GM23338 (cell line): ENCODE measurements around the gene CYP24A1.

Experiments
- CREB1 ChIP-seq: fragments of 250-450 bp; sonication (Bioruptor Pico); IDR thresholded peaks from 2 replicates; pipeline ENCODE4 v1.5.0; 2020; ENCODE audit warnings: low read depth, mild to moderate bottlenecking, moderate library complexity
- ETS1 ChIP-seq: IDR thresholded peaks from 2 replicates; pipeline ENCODE4 v1.6.1; 2016; ENCODE audit warnings: antibody characterized with exemption
- EZH2 ChIP-seq: fragments of 200-600 bp; sonication (generic); IDR thresholded peaks from one replicate; pipeline ENCODE4 v1.8.0; 2017; ENCODE audit warnings: antibody characterized with exemption, mild to moderate bottlenecking, low read depth; ENCODE audit not compliant: unreplicated experiment
- EZH2phosphoT487 ChIP-seq: fragments of 200-600 bp; sonication (generic); IDR thresholded peaks from one replicate; pipeline ENCODE4 v1.8.1; 2018; ENCODE audit warnings: antibody characterized with exemption; ENCODE audit not compliant: unreplicated experiment
- JUNB ChIP-seq: IDR thresholded peaks from one replicate; pipeline ENCODE4 v1.6.1; 2016; ENCODE audit warnings: antibody characterized with exemption; ENCODE audit not compliant: unreplicated experiment
- NANOG ChIP-seq: IDR thresholded peaks from 2 replicates; pipeline ENCODE4 v1.6.1; 2016; ENCODE audit warnings: antibody characterized with exemption, borderline replicate concordance
- POLR2AphosphoS5 ChIP-seq: IDR thresholded peaks from 2 replicates; pipeline ENCODE4 v1.6.1; 2016; ENCODE audit warnings: antibody characterized with exemption, low read depth
- ZNF114 ChIP-seq: fragments of 250-450 bp; sonication (Bioruptor Pico); IDR thresholded peaks from 2 replicates; pipeline ENCODE4 v1.5.0; 2020; ENCODE audit warnings: mild to moderate bottlenecking, moderate library complexity
- ZNF462 ChIP-seq: fragments of 250-450 bp; sonication (Bioruptor Pico); IDR thresholded peaks from 2 replicates; pipeline ENCODE4 v1.5.0; 2020; ENCODE audit warnings: mild to moderate bottlenecking, moderate library complexity
- TF ChIP-seq, protein P1 (sequence below), 2 experiments: fragments of 200-600 bp in 1 of 2; sonication (generic) in 1 of 2; conservative IDR thresholded peaks; 2 replicates each; pipeline versions ENCODE4 v1.5.1 to v1.6.1; 2016 to 2017; ENCODE audit warnings: antibody characterized with exemption in 2 of 2, low read depth in 2 of 2, mild to moderate bottlenecking in 2 of 2, moderate library complexity in 1 of 2
- TF ChIP-seq, protein P2 (sequence below): IDR thresholded peaks from one replicate; pipeline ENCODE4 v1.6.1; 2018; ENCODE audit warnings: antibody characterized with exemption; ENCODE audit not compliant: unreplicated experiment

GRCh38 chr20:54184071-54184470, 10.3 kb upstream of the CYP24A1 start:
- TF ChIP-seq, protein P1, sequence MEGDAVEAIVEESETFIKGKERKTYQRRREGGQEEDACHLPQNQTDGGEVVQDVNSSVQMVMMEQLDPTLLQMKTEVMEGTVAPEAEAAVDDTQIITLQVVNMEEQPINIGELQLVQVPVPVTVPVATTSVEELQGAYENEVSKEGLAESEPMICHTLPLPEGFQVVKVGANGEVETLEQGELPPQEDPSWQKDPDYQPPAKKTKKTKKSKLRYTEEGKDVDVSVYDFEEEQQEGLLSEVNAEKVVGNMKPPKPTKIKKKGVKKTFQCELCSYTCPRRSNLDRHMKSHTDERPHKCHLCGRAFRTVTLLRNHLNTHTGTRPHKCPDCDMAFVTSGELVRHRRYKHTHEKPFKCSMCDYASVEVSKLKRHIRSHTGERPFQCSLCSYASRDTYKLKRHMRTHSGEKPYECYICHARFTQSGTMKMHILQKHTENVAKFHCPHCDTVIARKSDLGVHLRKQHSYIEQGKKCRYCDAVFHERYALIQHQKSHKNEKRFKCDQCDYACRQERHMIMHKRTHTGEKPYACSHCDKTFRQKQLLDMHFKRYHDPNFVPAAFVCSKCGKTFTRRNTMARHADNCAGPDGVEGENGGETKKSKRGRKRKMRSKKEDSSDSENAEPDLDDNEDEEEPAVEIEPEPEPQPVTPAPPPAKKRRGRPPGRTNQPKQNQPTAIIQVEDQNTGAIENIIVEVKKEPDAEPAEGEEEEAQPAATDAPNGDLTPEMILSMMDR (conservative IDR thresholded peaks at IDR 0.05; ENCODE audit: low read depth in 2 of 2): no peak
- no peak for TF ChIP-seq EZH2phosphoT487
- no peak for TF ChIP-seq NANOG
- TF ChIP-seq, protein P2, sequence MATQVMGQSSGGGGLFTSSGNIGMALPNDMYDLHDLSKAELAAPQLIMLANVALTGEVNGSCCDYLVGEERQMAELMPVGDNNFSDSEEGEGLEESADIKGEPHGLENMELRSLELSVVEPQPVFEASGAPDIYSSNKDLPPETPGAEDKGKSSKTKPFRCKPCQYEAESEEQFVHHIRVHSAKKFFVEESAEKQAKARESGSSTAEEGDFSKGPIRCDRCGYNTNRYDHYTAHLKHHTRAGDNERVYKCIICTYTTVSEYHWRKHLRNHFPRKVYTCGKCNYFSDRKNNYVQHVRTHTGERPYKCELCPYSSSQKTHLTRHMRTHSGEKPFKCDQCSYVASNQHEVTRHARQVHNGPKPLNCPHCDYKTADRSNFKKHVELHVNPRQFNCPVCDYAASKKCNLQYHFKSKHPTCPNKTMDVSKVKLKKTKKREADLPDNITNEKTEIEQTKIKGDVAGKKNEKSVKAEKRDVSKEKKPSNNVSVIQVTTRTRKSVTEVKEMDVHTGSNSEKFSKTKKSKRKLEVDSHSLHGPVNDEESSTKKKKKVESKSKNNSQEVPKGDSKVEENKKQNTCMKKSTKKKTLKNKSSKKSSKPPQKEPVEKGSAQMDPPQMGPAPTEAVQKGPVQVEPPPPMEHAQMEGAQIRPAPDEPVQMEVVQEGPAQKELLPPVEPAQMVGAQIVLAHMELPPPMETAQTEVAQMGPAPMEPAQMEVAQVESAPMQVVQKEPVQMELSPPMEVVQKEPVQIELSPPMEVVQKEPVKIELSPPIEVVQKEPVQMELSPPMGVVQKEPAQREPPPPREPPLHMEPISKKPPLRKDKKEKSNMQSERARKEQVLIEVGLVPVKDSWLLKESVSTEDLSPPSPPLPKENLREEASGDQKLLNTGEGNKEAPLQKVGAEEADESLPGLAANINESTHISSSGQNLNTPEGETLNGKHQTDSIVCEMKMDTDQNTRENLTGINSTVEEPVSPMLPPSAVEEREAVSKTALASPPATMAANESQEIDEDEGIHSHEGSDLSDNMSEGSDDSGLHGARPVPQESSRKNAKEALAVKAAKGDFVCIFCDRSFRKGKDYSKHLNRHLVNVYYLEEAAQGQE: no peak
- TF ChIP-seq POLR2AphosphoS5: no peak
- TF ChIP-seq JUNB: no peak
- TF ChIP-seq EZH2: no peak
- TF ChIP-seq ZNF114: no peak
- TF ChIP-seq ZNF462 (CRISPR knock-in tag): no peak
- TF ChIP-seq ETS1: no peak
- no peak for TF ChIP-seq CREB1 (CRISPR knock-in tag)
